MCF 10A (cell line): ENCODE measurements around the gene SQOR. TPM values are rescaled to one million over a fixed set of nuclear protein-coding genes. Genes with fewer than 3 reads are reported as not detected.

Experiments
- BruUV-seq: library from RNA; stranded (reverse); fragments of 400-500 nt; replicated peaks from 2 replicates; lab custom pipeline; 2021; lab: Mats Ljungman, UMichigan
- CTCF ChIA-PET: fragments of 300-600 bp; sonication (Branson Sonifier 250); formaldehyde crosslinking; extraction: SDS; loops from one replicate; lab custom pipeline; 2021; ENCODE audit warnings: antibody characterized with exemption, inconsistent platforms; lab: Yijun Ruan, JAX
- POLR2A ChIA-PET: fragments of 300-600, 350-650 bp; sonication (Branson Sonifier 250); formaldehyde crosslinking; extraction: SDS; loops from one replicate; lab custom pipeline; 2020; ENCODE audit warnings: antibody characterized with exemption, inconsistent platforms; lab: Yijun Ruan, JAX
- DNase-seq: peaks from one replicate; pipeline ENCODE4 v3.0.0-alpha.2; 2018; ENCODE audit not compliant: unreplicated experiment
- H3K27ac Mint-ChIP-seq: one replicate; pipeline ENCODE4 v1.8.0; 2022; ENCODE audit warnings: mild to moderate bottlenecking, low read depth, mixed read lengths; ENCODE audit not compliant: unreplicated experiment
- H3K27me3 Mint-ChIP-seq: one replicate; pipeline ENCODE4 v1.8.0; 2022; ENCODE audit warnings: mixed read lengths; ENCODE audit not compliant: insufficient read depth, unreplicated experiment
- H3K36me3 Mint-ChIP-seq: one replicate; pipeline ENCODE4 v1.8.0; 2022; ENCODE audit warnings: mild to moderate bottlenecking, moderate library complexity, mixed read lengths; ENCODE audit not compliant: insufficient read depth, unreplicated experiment
- H3K4me1 Mint-ChIP-seq: one replicate; pipeline ENCODE4 v1.8.0; 2022; ENCODE audit warnings: mixed read lengths; ENCODE audit not compliant: insufficient read depth, unreplicated experiment
- H3K4me3 Mint-ChIP-seq: one replicate; pipeline ENCODE4 v1.8.0; 2022; ENCODE audit warnings: mild to moderate bottlenecking, moderate library complexity, mixed read lengths; ENCODE audit not compliant: unreplicated experiment
- H3K9me3 Mint-ChIP-seq: one replicate; pipeline ENCODE4 v1.8.0; 2022; ENCODE audit warnings: mixed read lengths; ENCODE audit not compliant: unreplicated experiment
- CTCF ChIP-seq: fragments of 200-600 bp; IDR thresholded peaks from one replicate; pipeline ENCODE4 v1.8.0; 2022; ENCODE audit warnings: antibody characterized with exemption, mild to moderate bottlenecking; ENCODE audit not compliant: unreplicated experiment
- intact Hi-C: fragments of 100-400 bp; cut with micrococcal nuclease; formaldehyde crosslinking; loops from 2 replicates; pipeline ENCODE4 v1.14.1; 2022
- total RNA-seq: library from RNA; stranded (reverse); gene quantifications from 2 replicates; pipeline ENCODE4 v1.2.3, GENCODE V29; 2022

SQOR gene
- total RNA-seq, 1 experiment from 2014 or later: 75.0 TPM

GRCh38 chr15:45684533-45684932, 49.7 kb downstream of the SQOR start:
- H3K27ac Mint-ChIP-seq: no peak overlapping the region
- H3K9me3 Mint-ChIP-seq: no peaks in the 10 kb centered on the region
- H3K4me1 Mint-ChIP-seq: no peaks in the 10 kb centered on the region
- TF ChIP-seq CTCF: no peak
- CTCF ChIA-PET: interaction anchor here (0.9 to 1.0 kb wide), 2 partner anchors 21 to 255 kb away, joined by 3 to 4 read pairs; no protein-coding TSS in a partner anchor
- POLR2A ChIA-PET: no interaction called here
- BruUV-seq: no TSS peak
- peaks cover 84% of the 10 kb centered on the region for H3K36me3 Mint-ChIP-seq
- no peak for DNase-seq
- no peaks in the 10 kb centered on the region for H3K27me3 Mint-ChIP-seq
- intact Hi-C loops: no loop called here
- H3K4me3 Mint-ChIP-seq: no peak overlapping the region

GRCh38 chr15:45689616-45690015, 54.8 kb downstream of the SQOR start:
- intact Hi-C loops: no loop called here
- Mint-ChIP-seq H3K4me1 (no peaks in the 10 kb centered on the region), H3K4me3 (no peak overlapping the region), H3K36me3 (peaks cover 82% of the 10 kb centered on the region), H3K27ac (no peak overlapping the region), H3K27me3 (no peaks in the 10 kb centered on the region), H3K9me3 (no peaks in the 10 kb centered on the region)
- BruUV-seq: no TSS peak
- no peak for DNase-seq
- no peak for TF ChIP-seq CTCF
- POLR2A ChIA-PET: no interaction called here
- CTCF ChIA-PET: interaction anchor here (0.6 to 1.1 kb wide), 3 partner anchors 9 to 828 kb away, joined by 3 to 4 read pairs (median 3); no protein-coding TSS in a partner anchor

GRCh38 chr15:45690581-45691260, 55.9 kb downstream of the SQOR start:
- no peak for TF ChIP-seq CTCF
- no TSS peak for BruUV-seq
- DNase-seq: no peak
- intact Hi-C loops: no loop called here
- POLR2A ChIA-PET: no interaction called here
- CTCF ChIA-PET: interaction anchor here (2.1 kb wide), 1 partner anchor 15 kb away, joined by 7 read pairs; no protein-coding TSS in a partner anchor
- Mint-ChIP-seq H3K9me3 (no peaks in the 10 kb centered on the region), H3K4me1 (no peaks in the 10 kb centered on the region), H3K27me3 (no peaks in the 10 kb centered on the region), H3K4me3 (no peak overlapping the region), H3K36me3 (peaks cover 82% of the 10 kb centered on the region), H3K27ac (no peak overlapping the region)

DNA sequence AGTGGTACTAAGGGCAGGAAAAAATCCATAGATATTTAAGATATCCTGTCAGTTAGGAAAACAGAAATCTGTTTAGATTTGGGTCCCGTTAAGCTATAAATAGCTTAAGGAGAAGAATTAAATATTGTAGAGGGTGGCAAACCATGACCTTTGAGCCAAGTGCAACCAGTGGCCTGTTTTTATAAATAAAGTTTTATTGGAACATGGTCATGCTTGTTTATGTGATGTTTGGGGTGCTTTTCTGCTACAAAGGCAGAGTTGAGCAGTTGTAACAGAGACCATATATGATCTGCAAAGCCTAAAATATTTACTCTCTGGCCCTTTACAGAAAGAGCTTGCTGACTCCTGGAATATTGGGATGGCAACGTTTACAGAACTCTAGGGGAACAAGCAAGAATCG, 66.3 kb downstream of the SQOR start:
- peaks cover 21% of the 10 kb centered on the region for H3K4me1 Mint-ChIP-seq
- no peaks in the 10 kb centered on the region for H3K27me3 Mint-ChIP-seq
- no peak for TF ChIP-seq CTCF
- H3K9me3 Mint-ChIP-seq: no peaks in the 10 kb centered on the region
- no peak overlapping the region for H3K4me3 Mint-ChIP-seq
- H3K27ac Mint-ChIP-seq: no peak overlapping the region
- DNase-seq: no peak
- peaks cover 6% of the 10 kb centered on the region for H3K36me3 Mint-ChIP-seq
- POLR2A ChIA-PET: no interaction called here
- no TSS peak for BruUV-seq
- intact Hi-C loops: no loop called here
- CTCF ChIA-PET: interaction anchor here (1.3 to 2.3 kb wide), 2 partner anchors 14 to 89 kb away, joined by 7 to 9 read pairs; no protein-coding TSS in a partner anchor
